SHP77 treated with DMSO at 0.1 percent for 48 hours (cell line): Measurements from ENCODE around the gene CENPF.
"Not testable (repeated sequence)": the region's sequence is repeated elsewhere in the genome, so short reads cannot be mapped to it uniquely, and the experiment has no call there.

ENCODE experiments used
- DNase-seq: peaks from one replicate; lab custom pipeline; 2025; lab: John Stamatoyannopoulos, UW

CENPF gene

GRCh38 chr1:214583113-214583512 is 19.9 kb upstream of the CENPF start:
- no peak for DNase-seq

- no peak for DNase-seq
Measured at GRCh38 chr1:214583824-214584554, 19.0 kb upstream of the CENPF start.

- DNase-seq = no peak
Measured at GRCh38 chr1:214584805-214585766, 17.9 kb upstream of the CENPF start.

GRCh38 chr1:214586621-214587020 is 16.4 kb upstream of the CENPF start:
- DNase-seq = no peak

- no peak for DNase-seq
Measured at GRCh38 chr1:214587165-214587564, 15.8 kb upstream of the CENPF start.

- no peak for DNase-seq
Measured at GRCh38 chr1:214588963-214589597, 13.9 kb upstream of the CENPF start.

- no peak for DNase-seq
Measured at GRCh38 chr1:214590696-214591095, 12.3 kb upstream of the CENPF start.

GRCh38 chr1:214591918-214592317 is 11.1 kb upstream of the CENPF start:
- not testable (repeated sequence) for DNase-seq

GRCh38 chr1:214593158-214593557 is 9.8 kb upstream of the CENPF start:
- DNase-seq = no peak

- no peak for DNase-seq
Measured at GRCh38 chr1:214603819-214604252, 841 bp downstream of the CENPF start.

GRCh38 chr1:214604523-214604922 is 1.5 kb downstream of the CENPF start:
- DNase-seq = no peak

- DNase-seq = not testable (repeated sequence)
Measured at GRCh38 chr1:214605484-214605883, 2.5 kb downstream of the CENPF start.

- DNase-seq = not testable (repeated sequence)
Measured at GRCh38 chr1:214605933-214606925, 3.2 kb downstream of the CENPF start.

GRCh38 chr1:214607492-214608215 is 4.7 kb downstream of the CENPF start:
- DNase-seq = not testable (repeated sequence)

GRCh38 chr1:214608216-214608783 is 5.3 kb downstream of the CENPF start:
- DNase-seq = not testable (repeated sequence)

- not testable (repeated sequence) for DNase-seq
Measured at GRCh38 chr1:214608817-214609216, 5.8 kb downstream of the CENPF start.

GRCh38 chr1:214609692-214610091 is 6.7 kb downstream of the CENPF start:
- no peak for DNase-seq

- DNase-seq = not testable (repeated sequence)
Measured at GRCh38 chr1:214610136-214610535, 7.1 kb downstream of the CENPF start.

- DNase-seq = no peak
Measured at GRCh38 chr1:214615109-214615508, 12.1 kb downstream of the CENPF start.

GRCh38 chr1:214615871-214616270 is 12.9 kb downstream of the CENPF start:
- no peak for DNase-seq
